Gastrocnemius medialis (tissue), 4 donors: Measurements from ENCODE around the gene SCN4B. TPM values are rescaled to one million over a fixed set of nuclear protein-coding genes. Genes with fewer than 3 reads are reported as not detected.

Experiments used
- ATAC-seq, 2 donors: fragments of 150-250 bp; one replicate each; pipeline ENCODE4 v1.9.1; 2016
- DNase-seq, 2 donors: peaks; one replicate each; pipeline ENCODE4 v3.0.0-alpha.2; 2019
- H3K27ac ChIP-seq, 4 donors: fragments of 200-600 bp; sonication (generic); 1 replicate in 1 of 4; 2 replicates in 3 of 4; pipeline ENCODE4 v1.5.1; 2016 to 2018; ENCODE audit warnings: mild to moderate bottlenecking in 2 of 4, moderate library complexity in 1 of 4
- H3K27me3 ChIP-seq, 3 donors: fragments of 200-600 bp; sonication (generic) in 2 of 3; 1 replicate in 1 of 3; 2 replicates in 2 of 3; pipeline versions ENCODE4 v1.5.1 to v1.6.0; 2016 to 2019; ENCODE audit warnings: mild to moderate bottlenecking in 1 of 3, moderate library complexity in 1 of 3
- H3K36me3 ChIP-seq, 2 donors: fragments of 200-600 bp; sonication (generic) in 1 of 2; one replicate each; pipeline ENCODE4 v1.5.1; 2017 to 2018
- H3K4me1 ChIP-seq, 2 donors: fragments of 200-600 bp; sonication (generic) in 1 of 2; one replicate each; pipeline ENCODE4 v1.5.1; 2016 to 2017; ENCODE audit warnings: mild to moderate bottlenecking in 2 of 2
- H3K4me3 ChIP-seq, 4 donors: fragments of 200-600 bp; sonication (generic) in 3 of 4; 1 replicate in 1 of 4; 2 replicates in 3 of 4; pipeline ENCODE4 v1.5.1; 2016 to 2019; ENCODE audit warnings: mild to moderate bottlenecking in 2 of 4
- H3K9me3 ChIP-seq, 3 donors: fragments of 200-600 bp; sonication (generic) in 2 of 3; 1 replicate in 1 of 3; 2 replicates in 2 of 3; pipeline ENCODE4 v1.5.1; 2016 to 2019
- CTCF ChIP-seq, 5 experiments: fragments of 450-650 bp in 3 of 5; fragments of 200-600 bp in 2 of 5; sonication (generic) in 2 of 5; IDR thresholded peaks in 4 of 5; conservative IDR thresholded peaks in 1 of 5; 1 replicate in 4 of 5; 2 replicates in 1 of 5; pipeline ENCODE4 v1.5.1; 2016 to 2019; ENCODE audit warnings: antibody characterized with exemption in 5 of 5, mild to moderate bottlenecking in 3 of 5, moderate library complexity in 3 of 5
- POLR2A ChIP-seq, 2 donors: fragments of 450-650 bp; IDR thresholded peaks; one replicate each; pipeline ENCODE4 v1.6.1; 2017; ENCODE audit warnings: antibody characterized with exemption in 2 of 2, mild to moderate bottlenecking in 2 of 2, moderate library complexity in 2 of 2
- in situ Hi-C, 4 donors: fragments of 200-750 bp; cut with MboI; loops; one replicate each; pipeline versions ENCODE4 v1.15.0 to v1.8.0; 2017; ENCODE audit warnings: low sequenced_read_pairs in 4 of 4
- intact Hi-C: fragments of 100-400 bp; cut with DNase I; formaldehyde crosslinking; loops from one replicate; pipeline ENCODE4 v1.15.1; 2023; ENCODE audit warnings: low total_unique reads
- total RNA-seq, 4 donors: library from RNA; depleted of rRNA; stranded (reverse); fragments of >200 nt; gene quantifications; one replicate each; pipeline versions ENCODE4 v1.1.0 to v1.2.3, GENCODE V29; 2016

Gene SCN4B
- total RNA-seq, 4 donors from 2014 or later, result 3.5 to 16.3 (median 6.5) TPM

GRCh38 chr11:118164885-118165284 is 12.3 kb upstream of the SCN4B start:
- no peak for ATAC-seq
- TF ChIP-seq CTCF (IDR thresholded peaks at IDR 0.05 in 4 of 5, conservative IDR thresholded peaks at IDR 0.05 in 1 of 5) (no peak), POLR2A (IDR thresholded peaks at IDR 0.05) (no peak)
- H3K9me3 ChIP-seq, result no peaks in the 10 kb centered on the region
- no peak overlapping the region for H3K4me3 ChIP-seq
- no peaks in the 10 kb centered on the region for H3K36me3 ChIP-seq
- H3K4me1 ChIP-seq, result no peaks in the 10 kb centered on the region
- in situ Hi-C loops, result no loop called here
- DNase-seq, result no peak
- H3K27ac ChIP-seq, result no peak overlapping the region
- intact Hi-C loops, result no loop called here
- H3K27me3 ChIP-seq, result no peaks in the 10 kb centered on the region

- ATAC-seq (no peak), DNase-seq (no peak)
- Histone ChIP-seq H3K4me1 (no peaks in the 10 kb centered on the region), H3K36me3 (no peaks in the 10 kb centered on the region), H3K27me3 (no peaks in the 10 kb centered on the region), H3K27ac (no peak overlapping the region), H3K4me3 (no peak overlapping the region), H3K9me3 (no peaks in the 10 kb centered on the region)
- TF ChIP-seq CTCF (IDR thresholded peaks at IDR 0.05 in 4 of 5, conservative IDR thresholded peaks at IDR 0.05 in 1 of 5), result no peak
- no peak for TF ChIP-seq POLR2A (IDR thresholded peaks at IDR 0.05)
- in situ Hi-C loops, result no loop called here
- intact Hi-C loops, result no loop called here
These were observed 10.9 kb upstream of the SCN4B start for GRCh38 chr11:118163494-118163893.

GRCh38 chr11:118162846-118163245 is 10.2 kb upstream of the SCN4B start:
- Histone ChIP-seq H3K36me3 (no peaks in the 10 kb centered on the region), H3K27ac (no peak overlapping the region), H3K27me3 (no peaks in the 10 kb centered on the region), H3K4me1 (peaks cover 0 to 2% of the 10 kb centered on the region in 2 donors), H3K9me3 (no peaks in the 10 kb centered on the region), H3K4me3 (no peak overlapping the region)
- in situ Hi-C loops (no loop called here), intact Hi-C loops (no loop called here)
- TF ChIP-seq POLR2A (IDR thresholded peaks at IDR 0.05) (no peak), CTCF (IDR thresholded peaks at IDR 0.05 in 4 of 5, conservative IDR thresholded peaks at IDR 0.05 in 1 of 5) (no peak)
- DNase-seq (no peak), ATAC-seq (no peak)

GRCh38 chr11:118161786-118162185 is 9.2 kb upstream of the SCN4B start:
- TF ChIP-seq POLR2A (IDR thresholded peaks at IDR 0.05) (no peak), CTCF (IDR thresholded peaks at IDR 0.05 in 4 of 5, conservative IDR thresholded peaks at IDR 0.05 in 1 of 5) (no peak)
- peaks cover 8 to 13% of the 10 kb centered on the region in 2 donors for H3K4me1 ChIP-seq
- in situ Hi-C loops, result no loop called here
- ATAC-seq, result no peak
- no peak for DNase-seq
- no peak overlapping the region for H3K27ac ChIP-seq
- H3K9me3 ChIP-seq, result no peaks in the 10 kb centered on the region
- no peaks in the 10 kb centered on the region for H3K27me3 ChIP-seq
- no peak overlapping the region for H3K4me3 ChIP-seq
- intact Hi-C loops, result no loop called here
- no peaks in the 10 kb centered on the region for H3K36me3 ChIP-seq
